Esophagus mucosa (tissue), 1 donor: Measurements from ENCODE around the gene PLEKHG3. TPM values are rescaled to one million over a fixed set of nuclear protein-coding genes. Genes with fewer than 3 reads are reported as not detected.
"Not testable (repeated sequence)": the region's sequence is repeated elsewhere in the genome, so short reads cannot be mapped to it uniquely, and the experiment has no call there.

Source experiments
- ATAC-seq: fragments of 200-7000 bp; cut with Tn5 transposase; one replicate; pipeline ENCODE4 v1.9.1; 2020
- total RNA-seq: library from RNA; stranded (reverse); gene quantifications from one replicate; pipeline ENCODE4 v1.2.4, GENCODE V29; 2023
- donor health status: DM: yes; HTN: yes; CAD: no.

PLEKHG3 gene
- total RNA-seq = 62.9 TPM

DNA sequence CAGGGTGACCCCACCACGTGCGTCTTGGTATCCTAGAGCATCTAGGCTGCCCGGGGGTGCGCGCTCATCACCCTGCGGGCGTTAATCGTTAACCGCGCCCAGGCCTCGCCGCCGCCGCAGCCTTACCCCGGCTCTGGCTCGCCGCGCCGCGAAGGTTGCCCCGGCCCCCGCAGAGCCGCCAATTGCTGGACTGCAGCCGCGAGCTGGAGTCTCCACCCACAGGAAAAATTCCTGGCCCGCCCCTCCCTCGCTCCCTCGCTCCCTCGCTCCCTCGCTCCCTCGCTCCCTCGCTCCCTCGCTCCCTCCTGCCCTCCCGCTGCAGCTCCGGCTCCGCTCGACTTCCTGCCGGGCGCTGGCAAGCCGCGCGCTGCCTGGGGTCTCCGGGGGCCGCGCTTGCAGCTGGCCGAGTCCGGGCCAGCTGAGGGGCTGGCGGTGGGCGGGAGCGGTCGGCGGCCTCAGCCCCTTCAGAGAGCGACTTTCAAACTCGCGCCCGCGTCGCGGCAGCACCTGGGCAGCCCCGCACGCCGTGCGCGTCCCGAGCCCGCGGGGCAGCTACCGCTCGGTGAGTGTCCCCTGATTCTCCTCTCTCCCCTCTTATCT, at the start of gene PLEKHG3:
Gene PLEKHG3 (plus strand): TSS at position 282 of the 600 bp plus-strand sequence. CDS start 23,208 bp downstream, outside the sequence.
- ATAC-seq = peak; percentile 57

DNA sequence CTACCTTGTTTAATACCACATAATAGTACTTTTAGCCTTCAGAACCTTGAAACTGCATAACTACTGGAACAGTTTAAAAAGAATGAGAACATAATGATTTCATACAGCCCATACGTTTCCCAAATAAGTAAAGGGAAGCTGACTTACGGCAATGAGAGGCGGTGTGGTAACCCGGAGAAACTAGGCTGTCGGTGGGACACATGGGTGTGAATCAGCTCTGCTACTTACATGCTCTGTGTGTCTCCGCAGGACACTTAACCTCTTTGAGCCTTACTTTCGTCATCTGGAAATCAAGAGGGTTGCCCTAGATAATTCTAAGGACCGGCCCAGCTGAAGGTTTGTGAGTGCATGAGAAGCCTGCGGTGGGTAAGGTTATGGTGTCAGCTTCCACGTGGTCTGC, 49.3 kb upstream of the PLEKHG3 start:
- no peak for ATAC-seq

DNA sequence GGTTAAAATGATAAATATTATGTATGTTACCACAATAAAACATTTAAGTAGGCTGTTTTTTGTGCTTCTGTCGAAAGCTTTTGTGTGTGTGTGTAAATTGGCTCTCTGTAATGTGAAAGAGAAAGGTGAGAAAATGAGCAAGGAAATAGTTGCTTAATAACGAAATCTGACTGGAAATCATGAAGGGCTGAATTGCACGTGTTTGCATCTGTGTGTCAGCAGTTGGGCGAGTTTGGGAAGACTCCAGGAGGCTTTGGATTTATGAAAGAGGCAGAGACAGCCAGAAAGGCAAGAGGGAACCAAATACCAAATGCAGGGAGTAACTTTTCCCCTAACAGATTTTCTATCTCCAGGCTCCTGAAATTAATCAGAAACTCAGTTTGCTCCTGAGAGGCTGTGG, 47.2 kb upstream of the PLEKHG3 start:
- no peak for ATAC-seq

DNA sequence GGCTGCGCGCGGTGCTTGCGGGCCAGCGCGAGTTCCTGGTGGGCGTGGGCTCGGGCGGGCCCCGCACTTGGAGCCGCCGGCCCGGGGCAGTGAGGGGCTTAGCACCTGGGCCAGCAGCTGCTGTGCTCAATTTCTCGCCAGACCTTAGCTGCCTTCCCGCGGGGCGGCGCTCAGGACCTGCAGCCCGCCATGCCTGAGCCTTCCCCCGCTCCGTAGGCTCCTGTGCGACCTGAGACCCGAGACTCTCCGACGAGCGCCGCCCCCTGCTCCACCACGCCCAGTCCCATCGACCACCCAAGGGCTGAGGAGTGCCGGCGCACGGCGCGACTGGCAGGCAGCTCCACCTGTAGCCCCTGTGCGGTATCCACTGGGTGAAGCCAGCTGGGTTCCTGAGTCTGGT, 46.0 kb upstream of the PLEKHG3 start:
- ATAC-seq = no peak

GRCh38 chr14:64658700-64659264, 45.4 kb upstream of the PLEKHG3 start:
- not testable (repeated sequence) for ATAC-seq

GRCh38 chr14:64659366-64659765, 44.9 kb upstream of the PLEKHG3 start:
- no peak for ATAC-seq

- ATAC-seq = no peak
These were observed 41.0 kb upstream of the PLEKHG3 start for GRCh38 chr14:64663174-64663573.

DNA sequence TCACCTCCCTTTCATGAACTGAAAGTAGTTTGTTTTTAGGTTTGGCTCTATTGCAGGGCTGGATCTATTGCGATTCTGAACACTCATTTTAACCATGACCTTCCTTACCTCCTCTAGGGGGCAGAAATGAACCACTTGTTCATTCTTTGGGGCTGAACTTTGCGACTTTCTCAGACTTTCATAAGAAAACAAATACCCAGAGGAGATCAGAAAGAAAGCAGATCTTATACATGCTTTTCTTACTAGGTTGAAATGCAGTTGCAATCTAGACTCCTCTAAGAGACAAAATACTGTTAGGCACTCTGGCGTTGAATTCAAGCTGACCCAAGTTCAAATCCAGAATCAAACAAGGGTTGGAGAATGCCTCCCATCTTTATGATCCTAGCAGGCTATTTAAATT, 32.6 kb upstream of the PLEKHG3 start:
- ATAC-seq = no peak

DNA sequence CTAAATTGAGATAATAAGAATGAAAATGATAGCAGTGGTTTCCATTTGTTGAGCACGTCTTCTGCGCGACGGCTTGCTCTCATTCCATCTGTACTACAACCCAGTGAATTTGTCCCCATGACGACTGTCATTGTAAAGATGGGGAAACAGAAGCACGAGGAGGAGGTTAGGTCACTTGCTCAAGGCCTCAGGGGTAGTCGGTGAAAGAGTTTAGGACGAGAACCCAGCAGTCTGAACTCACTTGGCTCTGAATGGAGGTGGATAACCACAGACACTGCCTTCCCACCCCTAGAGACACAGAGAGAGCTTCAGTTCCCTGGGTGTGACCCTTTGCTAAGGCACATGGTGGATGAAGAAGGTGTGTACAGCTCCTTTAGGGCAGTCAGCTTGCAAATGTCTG, 30.9 kb upstream of the PLEKHG3 start:
- ATAC-seq = no peak

GRCh38 chr14:64673748-64674147, 30.5 kb upstream of the PLEKHG3 start:
- peak; percentile 77 for ATAC-seq

DNA sequence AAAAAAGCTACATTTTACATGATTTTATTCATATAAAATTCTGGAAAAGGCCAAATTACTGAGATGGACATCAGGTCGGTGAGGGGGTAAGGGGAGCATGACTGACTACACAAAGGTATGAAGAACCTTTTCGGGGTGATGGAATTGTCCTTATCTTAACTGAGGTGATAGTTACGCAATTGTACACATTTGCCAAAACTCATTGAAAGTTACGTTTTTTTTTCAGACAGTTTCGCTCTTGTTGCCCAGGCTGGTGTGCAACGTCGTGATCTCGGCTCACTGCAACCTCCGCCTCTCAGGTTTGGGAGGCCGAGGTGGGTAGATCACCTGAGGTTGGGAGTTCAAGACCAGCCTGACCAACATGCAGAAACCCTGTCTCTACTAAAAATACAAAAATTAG, 29.4 kb upstream of the PLEKHG3 start:
- ATAC-seq = no peak

GRCh38 chr14:64675312-64675711, 28.9 kb upstream of the PLEKHG3 start:
- ATAC-seq = peak; percentile 40

- ATAC-seq = no peak
These were observed 27.7 kb upstream of the PLEKHG3 start for GRCh38 chr14:64676410-64677008.

DNA sequence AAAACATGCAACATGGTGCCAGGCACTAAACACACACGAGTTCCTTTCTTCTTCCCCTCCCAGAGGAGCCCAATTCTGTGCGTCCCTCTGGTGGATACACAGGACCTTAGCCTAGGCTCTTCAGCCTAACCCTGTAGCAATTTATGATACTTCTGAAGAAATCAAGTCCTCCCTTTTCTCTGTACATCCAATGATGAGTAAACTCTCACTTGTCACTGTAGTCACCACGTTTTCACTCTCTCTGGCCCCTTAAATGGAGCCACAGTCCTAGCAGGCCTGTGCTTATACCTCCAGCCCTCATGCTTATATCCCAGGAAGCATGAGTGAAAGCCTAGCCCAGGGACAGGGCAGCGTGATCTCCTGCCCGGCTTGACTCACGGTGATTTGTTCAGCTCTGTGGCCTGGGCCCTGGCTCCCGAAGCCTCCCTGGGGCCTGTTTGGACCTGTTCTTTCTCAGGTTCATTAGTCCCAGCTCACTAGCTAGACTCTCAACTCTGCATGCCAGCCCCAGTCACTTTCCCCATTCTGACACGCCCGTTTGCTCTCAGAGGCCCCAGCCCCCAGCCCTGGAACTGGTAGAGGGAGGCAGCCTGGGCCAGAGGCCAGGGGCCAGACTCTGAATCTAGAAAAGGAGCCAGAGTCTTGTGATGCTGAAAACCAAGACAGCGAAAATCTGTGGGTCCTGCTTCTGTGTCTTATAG, 24.1 kb upstream of the PLEKHG3 start:
- ATAC-seq = peak; percentile 90

- no peak for ATAC-seq
These were observed 23.5 kb upstream of the PLEKHG3 start for GRCh38 chr14:64680714-64681065.

GRCh38 chr14:64681796-64682710, 22.2 kb upstream of the PLEKHG3 start:
- ATAC-seq = peak; percentile 76

- ATAC-seq = no peak
These were observed 21.4 kb upstream of the PLEKHG3 start for GRCh38 chr14:64682843-64683242.

DNA sequence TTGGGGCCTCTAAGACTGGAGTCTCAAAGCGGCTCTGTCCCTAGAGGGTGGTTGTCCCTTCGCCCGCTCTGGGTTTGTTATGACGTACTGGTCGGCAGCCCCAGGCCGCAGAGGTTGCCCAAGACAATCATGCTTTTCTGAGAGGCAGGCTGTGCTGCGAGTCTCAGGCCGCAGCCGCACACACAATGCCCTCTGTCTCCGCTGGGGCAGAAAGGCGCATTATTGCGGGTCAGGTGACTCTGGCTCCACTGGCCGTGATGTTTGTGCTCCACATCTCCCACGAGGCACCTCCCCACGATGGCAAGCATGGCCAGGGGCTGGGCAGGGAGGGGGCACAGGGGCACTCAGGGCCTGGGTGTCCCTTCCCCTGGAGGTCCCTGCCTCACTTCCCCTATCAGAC, 21.0 kb upstream of the PLEKHG3 start:
- no peak for ATAC-seq

GRCh38 chr14:64684091-64684490, 20.1 kb upstream of the PLEKHG3 start:
- no peak for ATAC-seq

- ATAC-seq = no peak
These were observed 18.6 kb upstream of the PLEKHG3 start for GRCh38 chr14:64685371-64686281.

- ATAC-seq = no peak
These were observed 18.0 kb upstream of the PLEKHG3 start for GRCh38 chr14:64686282-64686615.

GRCh38 chr14:64688031-64688430, 16.2 kb upstream of the PLEKHG3 start:
- ATAC-seq = no peak
